ENCODE measurements around the gene LGALSL.

Gene LGALSL

DNA sequence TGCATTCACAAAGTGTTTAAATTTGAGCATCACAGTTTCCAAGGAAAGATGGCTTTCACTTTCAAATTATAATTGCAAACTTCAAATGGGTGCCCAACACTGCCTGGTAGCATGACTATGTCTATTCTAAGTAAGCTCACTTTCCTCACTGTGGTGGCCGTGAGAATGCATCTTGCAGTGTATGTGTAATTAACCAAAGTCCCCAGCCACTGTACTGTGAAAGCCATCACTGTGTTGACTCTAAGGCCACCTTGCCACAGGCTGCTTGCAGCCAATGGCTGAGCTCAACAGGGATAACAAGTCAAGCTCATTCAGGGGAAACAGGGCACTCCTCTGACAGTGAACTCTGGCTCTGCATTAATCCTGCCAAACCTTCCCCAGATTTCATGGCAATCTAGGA lies 43.3 kb upstream of the LGALSL start:
- H3K27ac Mint-ChIP-seq, result no peak overlapping the region
- no peaks in the 10 kb centered on the region for H3K36me3 Mint-ChIP-seq (ENCODE audit: low read depth)
- H3K4me1 Mint-ChIP-seq, result peaks cover 41% of the 10 kb centered on the region
- no peak for DNase-seq
- H3K27me3 Mint-ChIP-seq (ENCODE audit: low read depth, poor library complexity), result peaks cover 2% of the 10 kb centered on the region
- no peak overlapping the region for H3K4me3 Mint-ChIP-seq
- TF ChIP-seq CTCF (IDR thresholded peaks at IDR 0.05), result no peak
- peaks cover 3% of the 10 kb centered on the region for H3K9me3 Mint-ChIP-seq

DNA sequence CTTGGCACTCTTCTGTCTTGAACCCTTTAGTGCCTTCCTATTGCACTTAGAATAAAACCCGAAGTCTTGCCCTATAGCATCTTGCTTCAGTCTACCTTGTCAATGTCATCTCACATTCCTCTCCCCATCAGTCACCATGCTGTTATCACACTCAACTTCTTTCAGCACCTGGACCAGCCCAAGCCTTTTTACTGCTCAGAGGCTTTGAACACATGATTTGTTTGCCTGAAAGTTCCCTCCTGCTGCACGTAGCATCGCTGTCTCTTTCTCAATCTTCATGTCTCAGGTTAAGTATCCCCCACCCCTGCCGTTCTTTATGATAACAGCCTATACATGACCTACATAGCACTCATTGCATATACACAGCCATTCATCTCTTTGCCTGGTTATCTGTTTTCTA lies 41.3 kb upstream of the LGALSL start:
- Mint-ChIP-seq H3K4me3 (no peak overlapping the region), H3K36me3 (ENCODE audit: low read depth) (no peaks in the 10 kb centered on the region), H3K27me3 (ENCODE audit: low read depth, poor library complexity) (peaks cover under 1% of the 10 kb centered on the region), H3K27ac (no peak overlapping the region), H3K9me3 (no peaks in the 10 kb centered on the region), H3K4me1 (peaks cover 37% of the 10 kb centered on the region)
- no peak for DNase-seq
- no peak for TF ChIP-seq CTCF (IDR thresholded peaks at IDR 0.05)

- Mint-ChIP-seq H3K27me3 (ENCODE audit: low read depth, poor library complexity) (peaks cover 4% of the 10 kb centered on the region), H3K36me3 (ENCODE audit: low read depth) (no peaks in the 10 kb centered on the region), H3K27ac (peak overlapping the region; percentile 20), H3K9me3 (no peaks in the 10 kb centered on the region), H3K4me3 (no peak overlapping the region), H3K4me1 (peaks cover 43% of the 10 kb centered on the region)
- TF ChIP-seq CTCF (IDR thresholded peaks at IDR 0.05), result no peak
- DNase-seq, result no peak
Measured at GRCh38 chr2:64414736-64415435, 39.1 kb upstream of the LGALSL start.

DNA sequence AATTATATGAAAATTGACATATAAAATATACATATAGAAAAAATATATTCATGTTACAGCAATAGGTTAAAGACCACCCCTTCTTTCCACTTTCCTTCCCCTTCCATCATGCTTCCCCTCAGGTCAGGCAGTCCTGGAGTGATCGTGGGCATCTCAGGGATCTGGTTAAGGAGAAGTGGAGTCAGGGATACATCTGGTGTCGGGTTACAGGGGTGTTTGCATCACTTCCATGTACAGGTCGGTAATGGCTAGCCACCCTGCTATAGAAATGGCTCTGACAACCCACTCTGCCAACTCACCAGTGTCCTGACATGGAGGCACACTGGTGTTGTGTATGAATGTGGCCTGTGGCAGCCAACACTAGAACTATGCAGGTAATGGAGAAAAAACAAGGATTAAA lies 36.3 kb upstream of the LGALSL start:
- TF ChIP-seq CTCF (IDR thresholded peaks at IDR 0.05), result no peak

GRCh38 chr2:64419596-64420165 lies 34.3 kb upstream of the LGALSL start:
- TF ChIP-seq CTCF (IDR thresholded peaks at IDR 0.05), result no peak
- no peak for DNase-seq
- Mint-ChIP-seq H3K4me3 (no peak overlapping the region), H3K27ac (no peak overlapping the region), H3K27me3 (ENCODE audit: low read depth, poor library complexity) (peaks cover 4% of the 10 kb centered on the region), H3K9me3 (no peaks in the 10 kb centered on the region), H3K4me1 (peaks cover 46% of the 10 kb centered on the region), H3K36me3 (ENCODE audit: low read depth) (no peaks in the 10 kb centered on the region)

More for the DNA sequence above, 36.3 kb upstream of the LGALSL start:
- H3K9me3 Mint-ChIP-seq, result no peaks in the 10 kb centered on the region
- no peak overlapping the region for H3K4me3 Mint-ChIP-seq
- H3K27ac Mint-ChIP-seq, result no peak overlapping the region
- no peak for DNase-seq
- no peaks in the 10 kb centered on the region for H3K36me3 Mint-ChIP-seq (ENCODE audit: low read depth)
- peaks cover 4% of the 10 kb centered on the region for H3K27me3 Mint-ChIP-seq (ENCODE audit: low read depth, poor library complexity)
- H3K4me1 Mint-ChIP-seq, result peaks cover 59% of the 10 kb centered on the region

DNA sequence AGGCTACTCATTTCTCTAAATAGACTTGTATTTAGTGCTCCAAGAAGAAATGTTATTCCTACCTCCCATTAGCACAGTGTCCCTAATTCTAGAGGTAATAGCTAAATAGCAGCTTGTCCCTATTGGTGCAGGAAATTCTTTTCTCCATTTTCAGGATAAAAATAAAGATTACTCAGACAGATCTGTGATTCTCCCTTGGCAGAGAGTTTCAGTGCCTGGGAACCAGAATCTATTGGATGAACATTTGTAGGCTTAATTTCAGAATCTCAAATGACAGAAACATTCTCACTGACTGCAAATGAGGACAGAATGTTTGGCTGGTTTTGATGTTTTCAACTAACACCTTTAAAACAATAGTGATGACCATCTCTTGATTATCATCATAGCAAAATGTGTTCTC lies 33.3 kb upstream of the LGALSL start:
- no peak for DNase-seq
- H3K9me3 Mint-ChIP-seq, result no peaks in the 10 kb centered on the region
- H3K27ac Mint-ChIP-seq, result no peak overlapping the region
- peaks cover 6% of the 10 kb centered on the region for H3K27me3 Mint-ChIP-seq (ENCODE audit: low read depth, poor library complexity)
- TF ChIP-seq CTCF (IDR thresholded peaks at IDR 0.05), result no peak
- H3K36me3 Mint-ChIP-seq (ENCODE audit: low read depth), result no peaks in the 10 kb centered on the region
- H3K4me1 Mint-ChIP-seq, result peaks cover 41% of the 10 kb centered on the region
- H3K4me3 Mint-ChIP-seq, result no peak overlapping the region
